HEK293T (cell line): ENCODE data around the gene EFNA3.
A peak's percentile ranks its signal among the peaks of the same experiment; 100 is the strongest.

Experiments
- ARNT ChIP-seq: fragments of 450-650 bp; IDR thresholded peaks from 2 replicates; pipeline ENCODE4 v1.6.1; 2017; ENCODE audit warnings: mild to moderate bottlenecking
- BHLHE40 ChIP-seq: fragments of 450-650 bp; IDR thresholded peaks from 2 replicates; pipeline ENCODE4 v1.6.1; 2016; ENCODE audit warnings: mild to moderate bottlenecking, moderate library complexity, borderline replicate concordance
- ELF4 ChIP-seq: fragments of 450-650 bp; IDR thresholded peaks from 2 replicates; pipeline ENCODE4 v1.6.1; 2017; ENCODE audit warnings: antibody characterized with exemption
- FOXA1 ChIP-seq: fragments of 450-650 bp; IDR thresholded peaks from 2 replicates; pipeline ENCODE4 v1.6.1; 2016; ENCODE audit warnings: mild to moderate bottlenecking
- FOXK2 ChIP-seq: fragments of 450-650 bp; IDR thresholded peaks from 2 replicates; pipeline ENCODE4 v1.6.1; 2016; ENCODE audit warnings: mild to moderate bottlenecking
- FOXM1 ChIP-seq: fragments of 450-650 bp; IDR thresholded peaks from 2 replicates; pipeline ENCODE4 v1.6.1; 2017; ENCODE audit warnings: mild to moderate bottlenecking, borderline replicate concordance
- HDGF ChIP-seq: fragments of 450-650 bp; IDR thresholded peaks from 2 replicates; pipeline ENCODE4 v1.6.1; 2017; ENCODE audit warnings: antibody characterized with exemption, borderline replicate concordance
- L3MBTL2 ChIP-seq: fragments of 450-650 bp; conservative IDR thresholded peaks from 2 replicates; pipeline ENCODE4 v1.6.1; 2016; ENCODE audit warnings: mild to moderate bottlenecking
- LEF1 ChIP-seq: fragments of 450-650 bp; IDR thresholded peaks from 2 replicates; pipeline ENCODE4 v1.6.1; 2017; ENCODE audit warnings: mild to moderate bottlenecking, borderline replicate concordance
- PKNOX1 ChIP-seq: fragments of 450-650 bp; IDR thresholded peaks from 2 replicates; pipeline ENCODE4 v1.6.1; 2016
- SP1 ChIP-seq: fragments of 450-650 bp; IDR thresholded peaks from 2 replicates; pipeline ENCODE4 v1.6.1; 2017
- SUZ12 ChIP-seq: fragments of 450-650 bp; IDR thresholded peaks from 2 replicates; pipeline ENCODE4 v1.6.1; 2016; ENCODE audit warnings: mild to moderate bottlenecking
- TARDBP ChIP-seq: fragments of 450-650 bp; IDR thresholded peaks from 2 replicates; pipeline ENCODE4 v1.6.1; 2016
- ZNF384 ChIP-seq: fragments of 450-650 bp; IDR thresholded peaks from 2 replicates; pipeline ENCODE4 v1.6.1; 2016

- TF ChIP-seq FOXM1 (no peak), ELF4 (no peak), TARDBP (no peak), L3MBTL2 (peak; percentile 71), ARNT (no peak), SP1 (no peak), BHLHE40 (no peak), ZNF384 (no peak), FOXA1 (no peak), HDGF (no peak), SUZ12 (no peak), FOXK2 (no peak), LEF1 (no peak), PKNOX1 (no peak)
Measured at GRCh38 chr1:155085504-155086127, 7.0 kb downstream of the EFNA3 start.
